A673 (cell line): Measurements from ENCODE around the gene GLYR1. TPM values are rescaled to one million over a fixed set of nuclear protein-coding genes. Genes with fewer than 3 reads are reported as not detected.

Source experiments
- BruUV-seq: library from RNA; stranded (reverse); fragments of 400-500 nt; replicated peaks from 2 replicates; lab custom pipeline; 2021; lab: Mats Ljungman, UMichigan
- CTCF ChIA-PET: fragments of 300-600 bp; sonication (Branson Sonifier 250); formaldehyde crosslinking; loops from one replicate; lab custom pipeline; 2022; ENCODE audit warnings: antibody characterized with exemption; lab: Charles Lee
- POLR2A ChIA-PET: fragments of 300-600 bp; sonication (Branson Sonifier 250); formaldehyde crosslinking; loops from one replicate; lab custom pipeline; 2022; ENCODE audit warnings: antibody characterized with exemption; ENCODE audit not compliant: low non-redundant PET; lab: Charles Lee
- DNase-seq: peaks from one replicate; pipeline ENCODE4 v3.0.0-alpha.2; 2015; ENCODE audit warnings: low spot score
- H3K27ac ChIP-seq: fragments of 200-600 bp; sonication (generic); 2 replicates; pipeline ENCODE4 v1.5.1; 2016; ENCODE audit warnings: mixed run types, low read depth, mild to moderate bottlenecking, mixed read lengths, antibody characterized with exemption, low read length; ENCODE audit not compliant: poor library complexity, severe bottlenecking
- H3K27me3 ChIP-seq: fragments of 200-600 bp; sonication (generic); replicated peaks from 2 replicates; pipeline ENCODE4 v1.6.1; 2017; ENCODE audit warnings: mixed run types, low read depth, mild to moderate bottlenecking, mixed read lengths, antibody characterized with exemption, low read length; ENCODE audit not compliant: insufficient read depth, poor library complexity
- H3K36me3 ChIP-seq: fragments of 200-600 bp; sonication (generic); 2 replicates; pipeline ENCODE4 v1.6.1; 2016; ENCODE audit warnings: mixed run types, mild to moderate bottlenecking, mixed read lengths, antibody characterized with exemption, low read length; ENCODE audit not compliant: insufficient read depth, poor library complexity, severe bottlenecking
- H3K4me1 ChIP-seq: fragments of 200-600 bp; sonication (generic); 2 replicates; pipeline ENCODE4 v1.6.1; 2017; ENCODE audit warnings: mixed run types, mild to moderate bottlenecking, mixed read lengths, antibody characterized with exemption, low read length; ENCODE audit not compliant: insufficient read depth, poor library complexity, severe bottlenecking
- H3K4me3 ChIP-seq: fragments of 200-600 bp; sonication (generic); 2 replicates; pipeline ENCODE4 v1.5.1; 2016; ENCODE audit warnings: low read depth, mixed run types, mild to moderate bottlenecking, mixed read lengths, low read length; ENCODE audit not compliant: poor library complexity, severe bottlenecking
- H3K9me3 ChIP-seq: fragments of 200-600 bp; sonication (generic); 2 replicates; pipeline ENCODE4 v1.6.1; 2016; ENCODE audit warnings: mixed run types, low read depth, mild to moderate bottlenecking, mixed read lengths, antibody characterized with exemption, low read length; ENCODE audit not compliant: poor library complexity, severe bottlenecking
- EZH2 ChIP-seq: fragments of 200-600 bp; sonication (generic); IDR thresholded peaks from 2 replicates; pipeline ENCODE4 v1.6.1; 2017; ENCODE audit warnings: borderline replicate concordance, low read depth, mild to moderate bottlenecking, mixed read lengths, antibody characterized with exemption, low read length; ENCODE audit not compliant: poor library complexity, severe bottlenecking
- intact Hi-C: fragments of 100-400 bp; cut with micrococcal nuclease; formaldehyde crosslinking; loops from one replicate; pipeline ENCODE4 v1.10.0; 2022; ENCODE audit not compliant: unreplicated experiment
- total RNA-seq: library from RNA; stranded (reverse); gene quantifications from 2 replicates; pipeline ENCODE4 v1.2.3, GENCODE V29; 2021
- TF ChIP-seq, protein P1 (sequence below): fragments of 300-800, 200-600 bp; sonication (generic); conservative IDR thresholded peaks from 2 replicates; pipeline ENCODE4 v1.5.1; 2017; ENCODE audit warnings: low read depth, mild to moderate bottlenecking, antibody characterized with exemption, low read length, moderate library complexity, mixed read lengths

GLYR1 gene
- total RNA-seq, 1 experiment from 2014 or later = 128 TPM

DNA sequence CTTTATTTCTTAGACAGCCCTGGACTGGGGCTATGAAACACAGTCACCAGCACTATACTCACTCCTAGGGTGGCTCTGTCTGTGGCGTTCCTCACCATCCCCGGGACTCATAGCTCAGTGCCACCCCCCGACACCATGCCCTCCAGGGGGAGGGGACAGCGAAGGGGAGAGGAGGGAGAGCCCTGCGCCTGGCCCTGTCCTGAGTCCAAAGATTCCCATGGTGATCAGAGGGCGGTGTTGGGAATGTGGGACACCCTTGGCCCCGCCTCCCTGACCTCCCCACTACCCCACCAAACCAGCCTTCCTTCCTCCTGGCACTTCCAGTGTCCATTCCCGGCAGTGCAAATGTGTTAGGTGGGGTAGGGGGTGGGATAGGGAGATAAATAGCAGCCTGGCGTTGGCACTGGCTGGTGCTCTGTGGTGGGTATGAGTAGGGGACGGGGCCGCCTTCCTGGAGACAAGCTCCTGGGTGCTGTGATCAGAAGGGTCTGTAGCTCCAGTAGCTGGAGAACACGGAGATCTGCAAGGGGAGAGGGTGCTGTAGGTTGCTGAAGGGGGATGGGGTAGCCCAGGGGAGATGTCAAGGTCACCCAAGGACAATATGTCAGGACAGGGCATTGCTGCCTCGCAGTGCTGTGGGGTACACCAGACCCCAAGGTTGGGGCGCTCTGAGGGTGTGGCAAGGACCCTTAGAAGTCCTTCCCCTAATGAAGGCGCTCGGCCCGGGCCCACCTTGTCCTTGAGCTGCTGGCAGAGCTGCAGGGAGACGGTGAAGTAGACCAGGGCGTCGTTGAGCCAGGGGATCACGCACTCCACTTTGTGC lies 49.9 kb downstream of the GLYR1 start:
- Histone ChIP-seq H3K27me3 (no peaks in the 10 kb centered on the region), H3K9me3 (no peaks in the 10 kb centered on the region), H3K4me1 (no peaks in the 10 kb centered on the region), H3K4me3 (no peak overlapping the region), H3K27ac (no peak overlapping the region), H3K36me3 (no peaks in the 10 kb centered on the region)
- POLR2A ChIA-PET = no interaction called here
- no peak for TF ChIP-seq EZH2
- CTCF ChIA-PET = no interaction called here
- intact Hi-C loops = no loop called here
- DNase-seq = no peak
- no TSS peak for BruUV-seq

DNA sequence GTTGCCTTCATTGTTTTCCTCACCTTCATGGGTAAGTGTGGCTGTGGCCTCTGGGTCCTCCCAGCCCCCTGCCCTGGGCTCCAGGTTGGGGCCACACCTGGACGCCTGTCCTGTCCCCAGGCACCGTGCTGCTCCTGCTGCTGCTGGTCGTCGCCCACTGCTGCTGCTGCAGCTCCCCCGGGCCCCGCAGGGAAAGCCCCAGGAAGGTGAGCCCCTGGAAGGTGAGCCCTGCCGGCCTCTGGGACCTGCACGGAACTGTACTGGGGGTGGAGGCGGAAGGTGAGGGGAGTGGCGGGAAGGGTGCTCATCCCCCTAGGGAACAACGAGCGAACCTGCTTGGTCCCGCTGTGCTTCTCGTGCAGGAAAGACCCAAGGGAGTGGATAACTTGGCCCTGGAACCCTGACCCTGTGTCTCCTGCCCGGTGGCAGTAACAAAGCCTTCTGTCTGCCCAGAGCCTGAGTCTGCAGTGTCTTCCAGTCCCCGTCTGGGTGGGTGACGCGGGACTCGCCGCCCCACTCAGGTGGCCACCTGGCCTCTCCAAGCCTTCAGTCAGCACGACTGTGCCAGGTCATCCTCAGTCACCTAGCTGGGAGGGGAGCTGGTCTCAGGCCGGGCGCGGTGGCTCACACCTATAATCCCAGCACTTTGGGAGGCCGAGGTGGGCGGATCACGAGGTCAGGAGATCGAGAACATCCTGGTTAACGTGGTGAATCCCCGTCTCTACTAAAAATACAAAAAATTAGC lies 51.1 kb downstream of the GLYR1 start:
- no peak for TF ChIP-seq EZH2
- intact Hi-C loops = no loop called here
- ChIA-PET CTCF (no interaction called here), POLR2A (no interaction called here)
- H3K4me1 ChIP-seq = no peaks in the 10 kb centered on the region
- no peaks in the 10 kb centered on the region for H3K36me3 ChIP-seq
- no peak overlapping the region for H3K27ac ChIP-seq
- BruUV-seq = no TSS peak
- no peak for DNase-seq
- no peak overlapping the region for H3K4me3 ChIP-seq
- H3K27me3 ChIP-seq = no peaks in the 10 kb centered on the region
- no peaks in the 10 kb centered on the region for H3K9me3 ChIP-seq

DNA sequence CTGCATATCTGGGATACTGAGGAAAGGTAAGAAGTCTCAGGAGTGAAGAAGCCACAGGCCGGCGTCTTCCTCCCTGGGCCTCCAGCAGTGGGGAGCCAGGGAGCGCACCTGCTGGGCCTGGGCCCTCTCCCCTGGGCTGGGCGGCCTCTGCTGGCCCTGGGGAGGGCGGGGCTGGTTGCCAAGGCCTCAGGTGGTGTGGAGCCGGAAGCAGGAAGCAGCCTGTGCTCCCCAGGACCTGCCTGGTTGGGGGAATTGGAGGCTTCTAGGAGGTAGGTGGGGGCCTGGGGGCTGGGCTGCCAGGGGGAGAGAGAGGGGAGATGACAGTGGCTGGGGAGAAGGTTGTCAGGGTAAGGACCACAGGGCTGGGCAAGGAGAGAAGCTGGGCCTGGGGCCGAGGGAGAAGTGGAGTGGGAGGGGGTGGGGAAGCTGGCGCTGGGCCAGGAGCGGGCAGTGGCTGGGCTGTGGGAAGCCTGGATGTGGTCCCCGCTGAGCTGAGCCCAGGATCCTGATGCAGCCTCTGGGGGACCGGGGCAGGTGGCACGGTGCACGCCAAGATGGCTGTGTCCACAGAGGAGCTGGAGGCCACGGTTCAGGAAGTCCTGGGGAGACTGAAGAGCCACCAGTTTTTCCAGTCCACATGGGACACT lies 51.8 kb downstream of the GLYR1 start, which contains the start of gene SMIM22:
Gene SMIM22 (plus strand): TSS at position 189 of the 647 bp plus-strand sequence. CDS start 366 bp downstream, at position 555.
- DNase-seq = no peak
- no peaks in the 10 kb centered on the region for H3K4me1 ChIP-seq
- H3K27me3 ChIP-seq = no peaks in the 10 kb centered on the region
- intact Hi-C loops = no loop called here
- no peak within 1 kb of the TSS for H3K4me3 ChIP-seq
- CTCF ChIA-PET = no interaction called here
- POLR2A ChIA-PET = no interaction called here
- no peak for TF ChIP-seq EZH2
- TF ChIP-seq, protein P1, sequence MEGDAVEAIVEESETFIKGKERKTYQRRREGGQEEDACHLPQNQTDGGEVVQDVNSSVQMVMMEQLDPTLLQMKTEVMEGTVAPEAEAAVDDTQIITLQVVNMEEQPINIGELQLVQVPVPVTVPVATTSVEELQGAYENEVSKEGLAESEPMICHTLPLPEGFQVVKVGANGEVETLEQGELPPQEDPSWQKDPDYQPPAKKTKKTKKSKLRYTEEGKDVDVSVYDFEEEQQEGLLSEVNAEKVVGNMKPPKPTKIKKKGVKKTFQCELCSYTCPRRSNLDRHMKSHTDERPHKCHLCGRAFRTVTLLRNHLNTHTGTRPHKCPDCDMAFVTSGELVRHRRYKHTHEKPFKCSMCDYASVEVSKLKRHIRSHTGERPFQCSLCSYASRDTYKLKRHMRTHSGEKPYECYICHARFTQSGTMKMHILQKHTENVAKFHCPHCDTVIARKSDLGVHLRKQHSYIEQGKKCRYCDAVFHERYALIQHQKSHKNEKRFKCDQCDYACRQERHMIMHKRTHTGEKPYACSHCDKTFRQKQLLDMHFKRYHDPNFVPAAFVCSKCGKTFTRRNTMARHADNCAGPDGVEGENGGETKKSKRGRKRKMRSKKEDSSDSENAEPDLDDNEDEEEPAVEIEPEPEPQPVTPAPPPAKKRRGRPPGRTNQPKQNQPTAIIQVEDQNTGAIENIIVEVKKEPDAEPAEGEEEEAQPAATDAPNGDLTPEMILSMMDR = no peak
- H3K27ac ChIP-seq = no peak within 1 kb of the TSS
- no peaks in the 10 kb centered on the region for H3K9me3 ChIP-seq
- H3K36me3 ChIP-seq = no peaks in the 10 kb centered on the region
- BruUV-seq = no TSS peak
